ENCODE results near the gene ARHGAP9.

Gene ARHGAP9

GRCh38 chr12:57438400-57438799 is 41.3 kb downstream of the ARHGAP9 start:
- DNase-seq (ENCODE audit: low read depth) = no peak
- TF ChIP-seq CTCF (conservative IDR thresholded peaks at IDR 0.05; ENCODE audit: low read depth, low read length) = no peak
- no peak overlapping the region for H3K4me3 ChIP-seq (ENCODE audit: low read depth, low read length)

GRCh38 chr12:57435293-57435692 is 44.4 kb downstream of the ARHGAP9 start:
- no peak for TF ChIP-seq CTCF (conservative IDR thresholded peaks at IDR 0.05; ENCODE audit: low read depth, low read length)
- DNase-seq (ENCODE audit: low read depth) = no peak
- H3K4me3 ChIP-seq (ENCODE audit: low read depth, low read length) = no peak overlapping the region

- TF ChIP-seq CTCF (conservative IDR thresholded peaks at IDR 0.05; ENCODE audit: low read depth, low read length) = no peak
- no peak within 1 kb of the TSS for H3K4me3 ChIP-seq (ENCODE audit: low read depth, low read length)
- DNase-seq (ENCODE audit: low read depth) = peak; percentile 44
Observed at GRCh38 chr12:57434517-57435223, 45.0 kb downstream of the ARHGAP9 start, which contains the start of gene INHBC. TSS of gene INHBC (plus strand) at chr12:57434784. CDS start at chr12:57434887, 103 bp downstream.

- DNase-seq (ENCODE audit: low read depth) = no peak
- no peak for TF ChIP-seq CTCF (conservative IDR thresholded peaks at IDR 0.05; ENCODE audit: low read depth, low read length)
- no peak overlapping the region for H3K4me3 ChIP-seq (ENCODE audit: low read depth, low read length)
Observed at GRCh38 chr12:57433370-57433769, 46.3 kb downstream of the ARHGAP9 start.

- no peak overlapping the region for H3K4me3 ChIP-seq (ENCODE audit: low read depth, low read length)
- TF ChIP-seq CTCF (conservative IDR thresholded peaks at IDR 0.05; ENCODE audit: low read depth, low read length) = no peak
- DNase-seq (ENCODE audit: low read depth) = no peak
Observed at GRCh38 chr12:57431654-57432188, 47.9 kb downstream of the ARHGAP9 start.

GRCh38 chr12:57430931-57431566 is 48.6 kb downstream of the ARHGAP9 start, which contains the start of gene R3HDM2:
TSS of gene R3HDM2 (minus strand) at chr12:57431043. CDS start at chr12:57310428, 120,615 bp downstream.
- peak; percentile 95 for DNase-seq (ENCODE audit: low read depth)
- no peak for TF ChIP-seq CTCF (conservative IDR thresholded peaks at IDR 0.05; ENCODE audit: low read depth, low read length)
- H3K4me3 ChIP-seq (ENCODE audit: low read depth, low read length) = peak within 1 kb of the TSS; percentile 62

All from choroid plexus epithelial cell (primary cell).